BJ (cell line): ENCODE results near the gene KLF15. TPM values are rescaled to one million over a fixed set of nuclear protein-coding genes. Genes with fewer than 3 reads are reported as not detected.

Experiments used
- CTCF ChIA-PET: fragments of 350-600 bp; formaldehyde crosslinking; extraction: SDS; loops from one replicate; lab custom pipeline; 2021; ENCODE audit warnings: antibody characterized with exemption, inconsistent platforms; lab: Yijun Ruan, JAX
- POLR2A ChIA-PET: fragments of 300-600 bp; sonication (Branson Sonifier 250); formaldehyde crosslinking; extraction: SDS; loops from one replicate; lab custom pipeline; 2021; ENCODE audit warnings: antibody characterized with exemption; lab: Charles Lee
- DNase-seq: peaks from one replicate; pipeline ENCODE4 v3.0.0-alpha.2; 2011; ENCODE audit warnings: low read depth
- H3K27me3 ChIP-seq: 2 replicates; pipeline ENCODE4 v1.6.0; 2011; ENCODE audit warnings: low read length; ENCODE audit not compliant: control insufficient read depth, insufficient read depth
- H3K36me3 ChIP-seq: 2 replicates; pipeline ENCODE4 v1.5.1; 2011; ENCODE audit warnings: low read length; ENCODE audit not compliant: control insufficient read depth, insufficient read depth
- H3K4me3 ChIP-seq: 2 replicates; pipeline ENCODE4 v1.5.1; 2011; ENCODE audit warnings: low read depth, mild to moderate bottlenecking, control low read depth, low read length
- polyA plus RNA-seq: library from polyadenylated mRNA; depleted of rRNA; stranded (reverse); fragments of >200 nt; gene quantifications from 2 replicates; pipeline ENCODE4 v1.2.3, GENCODE V29; 2011
- TF ChIP-seq, protein P1 (sequence below): IDR thresholded peaks from 2 replicates; pipeline ENCODE4 v1.5.1; 2011; ENCODE audit warnings: low read depth, mild to moderate bottlenecking, control low read depth, inconsistent platforms, low read length, moderate library complexity; ENCODE audit not compliant: insufficient read depth

KLF15 gene
- polyA plus RNA-seq, 1 experiment: 0.44 TPM

DNA sequence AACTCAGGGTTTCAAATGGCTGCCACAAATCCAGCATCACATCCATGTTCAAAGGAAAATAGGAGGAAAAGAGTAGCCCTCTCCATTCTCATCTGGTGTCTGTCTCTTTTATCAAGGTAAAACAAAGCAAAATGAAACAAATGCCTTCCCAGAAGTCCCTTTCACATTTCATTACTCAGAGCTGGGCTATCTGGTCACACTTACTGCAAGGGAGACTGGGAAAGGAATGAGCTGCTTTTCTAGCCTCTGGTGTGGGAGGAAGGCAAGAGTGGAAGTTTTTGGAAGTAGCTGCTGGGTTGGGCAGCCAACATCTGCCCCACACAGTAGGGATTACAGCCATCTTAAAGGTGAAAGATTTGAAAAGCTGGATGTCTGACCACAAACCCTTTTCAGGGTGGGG, 51.8 kb downstream of the KLF15 start:
- DNase-seq: no peak
- ChIA-PET CTCF (no interaction called here), POLR2A (interaction anchor here (0.6 kb wide), 1 partner anchor 217 kb away, joined by 3 read pairs; no protein-coding TSS in a partner anchor)
- no peaks in the 10 kb centered on the region for H3K27me3 ChIP-seq
- H3K4me3 ChIP-seq: no peak overlapping the region
- TF ChIP-seq, protein P1, sequence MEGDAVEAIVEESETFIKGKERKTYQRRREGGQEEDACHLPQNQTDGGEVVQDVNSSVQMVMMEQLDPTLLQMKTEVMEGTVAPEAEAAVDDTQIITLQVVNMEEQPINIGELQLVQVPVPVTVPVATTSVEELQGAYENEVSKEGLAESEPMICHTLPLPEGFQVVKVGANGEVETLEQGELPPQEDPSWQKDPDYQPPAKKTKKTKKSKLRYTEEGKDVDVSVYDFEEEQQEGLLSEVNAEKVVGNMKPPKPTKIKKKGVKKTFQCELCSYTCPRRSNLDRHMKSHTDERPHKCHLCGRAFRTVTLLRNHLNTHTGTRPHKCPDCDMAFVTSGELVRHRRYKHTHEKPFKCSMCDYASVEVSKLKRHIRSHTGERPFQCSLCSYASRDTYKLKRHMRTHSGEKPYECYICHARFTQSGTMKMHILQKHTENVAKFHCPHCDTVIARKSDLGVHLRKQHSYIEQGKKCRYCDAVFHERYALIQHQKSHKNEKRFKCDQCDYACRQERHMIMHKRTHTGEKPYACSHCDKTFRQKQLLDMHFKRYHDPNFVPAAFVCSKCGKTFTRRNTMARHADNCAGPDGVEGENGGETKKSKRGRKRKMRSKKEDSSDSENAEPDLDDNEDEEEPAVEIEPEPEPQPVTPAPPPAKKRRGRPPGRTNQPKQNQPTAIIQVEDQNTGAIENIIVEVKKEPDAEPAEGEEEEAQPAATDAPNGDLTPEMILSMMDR: no peak
- H3K36me3 ChIP-seq: no peaks in the 10 kb centered on the region

- ChIA-PET POLR2A (interaction anchor here (0.6 kb wide), 1 partner anchor 216 kb away, joined by 3 read pairs; no protein-coding TSS in a partner anchor), CTCF (no interaction called here)
- DNase-seq: no peak
- Histone ChIP-seq H3K36me3 (no peaks in the 10 kb centered on the region), H3K27me3 (no peaks in the 10 kb centered on the region), H3K4me3 (no peak overlapping the region)
- TF ChIP-seq, protein P1: no peak
Measured at GRCh38 chr3:126304704-126305103, 52.5 kb downstream of the KLF15 start.

- TF ChIP-seq, protein P1: no peak
- CTCF ChIA-PET: no interaction called here
- POLR2A ChIA-PET: no interaction called here
- Histone ChIP-seq H3K4me3 (no peak overlapping the region), H3K36me3 (no peaks in the 10 kb centered on the region), H3K27me3 (no peaks in the 10 kb centered on the region)
- no peak for DNase-seq
Measured at GRCh38 chr3:126304291-126304690, 52.9 kb downstream of the KLF15 start.

- no peak overlapping the region for H3K4me3 ChIP-seq
- POLR2A ChIA-PET: no interaction called here
- CTCF ChIA-PET: no interaction called here
- no peak for DNase-seq
- H3K36me3 ChIP-seq: no peaks in the 10 kb centered on the region
- TF ChIP-seq, protein P1: no peak
- H3K27me3 ChIP-seq: no peaks in the 10 kb centered on the region
Measured at GRCh38 chr3:126303272-126303671, 53.9 kb downstream of the KLF15 start.

GRCh38 chr3:126300761-126301481, 56.3 kb downstream of the KLF15 start:
- Histone ChIP-seq H3K36me3 (no peaks in the 10 kb centered on the region), H3K4me3 (no peak overlapping the region), H3K27me3 (no peaks in the 10 kb centered on the region)
- ChIA-PET POLR2A (no interaction called here), CTCF (no interaction called here)
- no peak for DNase-seq
- TF ChIP-seq, protein P1: no peak
